Liver (tissue), 3 donors: ENCODE measurements around the gene NYAP1.

Experiments used
- EGR1 ChIP-seq, 2 donors: IDR thresholded peaks; 2 replicates each; pipeline ENCODE4 v1.6.1; 2016 to 2018; ENCODE audit warnings: antibody characterized with exemption in 2 of 2, low read depth in 2 of 2
- FOXA1 ChIP-seq: IDR thresholded peaks from 2 replicates; pipeline ENCODE4 v1.6.1; 2016; ENCODE audit warnings: antibody characterized with exemption
- GABPA ChIP-seq, 2 donors: IDR thresholded peaks in 1 of 2; conservative IDR thresholded peaks in 1 of 2; 2 replicates each; pipeline ENCODE4 v1.6.1; 2016; ENCODE audit warnings: antibody characterized with exemption in 2 of 2, mild to moderate bottlenecking in 1 of 2, moderate library complexity in 1 of 2
- JUND ChIP-seq, 2 donors: IDR thresholded peaks; 2 replicates each; pipeline ENCODE4 v1.6.1; 2016; ENCODE audit warnings: antibody characterized with exemption in 2 of 2
- RAD21 ChIP-seq, 2 donors: IDR thresholded peaks; 2 replicates each; pipeline ENCODE4 v1.6.1; 2016; ENCODE audit warnings: antibody characterized with exemption in 2 of 2, mild to moderate bottlenecking in 2 of 2
- SP1 ChIP-seq: IDR thresholded peaks from 2 replicates; pipeline ENCODE4 v1.6.1; 2018; ENCODE audit warnings: antibody characterized with exemption, mild to moderate bottlenecking
- TAF1 ChIP-seq: conservative IDR thresholded peaks from 2 replicates; pipeline ENCODE4 v1.6.1; 2016; ENCODE audit warnings: antibody characterized with exemption, mild to moderate bottlenecking
- YY1 ChIP-seq: IDR thresholded peaks from 2 replicates; pipeline ENCODE4 v1.6.1; 2016; ENCODE audit warnings: antibody characterized with exemption, mild to moderate bottlenecking
- TF ChIP-seq, protein P1 (sequence below): IDR thresholded peaks from 2 replicates; pipeline ENCODE4 v1.6.1; 2016; ENCODE audit warnings: antibody characterized with exemption, mild to moderate bottlenecking
- TF ChIP-seq, protein P2 (sequence below): IDR thresholded peaks from 2 replicates; pipeline ENCODE4 v1.6.1; 2016; ENCODE audit warnings: antibody characterized with exemption
- TF ChIP-seq, protein P3 (sequence below): fragments of 150-350 bp; IDR thresholded peaks from 2 replicates; pipeline ENCODE4 v1.5.1; 2017; ENCODE audit warnings: improper control_type of control experiment, low read depth, low read length; ENCODE audit not compliant: missing input control
- TF ChIP-seq, protein P4 (sequence below): IDR thresholded peaks from 2 replicates; pipeline ENCODE4 v1.6.1; 2016; ENCODE audit warnings: antibody characterized with exemption
- donor health status: healthy.
- donor health status: healthy.

DNA sequence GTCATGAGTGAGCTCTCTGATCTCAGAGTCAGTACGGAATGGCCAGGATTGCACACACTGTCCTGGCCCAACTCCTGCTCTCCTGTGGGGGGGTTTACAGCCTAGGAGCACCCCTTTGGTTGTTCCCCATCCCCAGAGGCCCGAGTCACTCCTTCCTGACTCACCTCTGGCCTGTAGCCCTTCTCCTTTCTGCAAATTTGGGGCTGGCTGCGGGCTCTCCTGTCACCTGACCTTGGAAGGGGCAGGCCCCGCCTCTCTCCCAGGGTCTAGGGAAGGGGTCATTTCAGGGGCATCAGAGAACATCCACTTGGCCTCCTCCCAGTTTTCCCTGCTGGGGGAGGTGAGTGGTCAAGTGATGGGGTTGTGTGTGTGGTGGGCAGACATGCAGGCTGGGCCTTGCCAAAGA, 1.7 kb downstream of the NYAP1 start:
- TF ChIP-seq, protein P1, sequence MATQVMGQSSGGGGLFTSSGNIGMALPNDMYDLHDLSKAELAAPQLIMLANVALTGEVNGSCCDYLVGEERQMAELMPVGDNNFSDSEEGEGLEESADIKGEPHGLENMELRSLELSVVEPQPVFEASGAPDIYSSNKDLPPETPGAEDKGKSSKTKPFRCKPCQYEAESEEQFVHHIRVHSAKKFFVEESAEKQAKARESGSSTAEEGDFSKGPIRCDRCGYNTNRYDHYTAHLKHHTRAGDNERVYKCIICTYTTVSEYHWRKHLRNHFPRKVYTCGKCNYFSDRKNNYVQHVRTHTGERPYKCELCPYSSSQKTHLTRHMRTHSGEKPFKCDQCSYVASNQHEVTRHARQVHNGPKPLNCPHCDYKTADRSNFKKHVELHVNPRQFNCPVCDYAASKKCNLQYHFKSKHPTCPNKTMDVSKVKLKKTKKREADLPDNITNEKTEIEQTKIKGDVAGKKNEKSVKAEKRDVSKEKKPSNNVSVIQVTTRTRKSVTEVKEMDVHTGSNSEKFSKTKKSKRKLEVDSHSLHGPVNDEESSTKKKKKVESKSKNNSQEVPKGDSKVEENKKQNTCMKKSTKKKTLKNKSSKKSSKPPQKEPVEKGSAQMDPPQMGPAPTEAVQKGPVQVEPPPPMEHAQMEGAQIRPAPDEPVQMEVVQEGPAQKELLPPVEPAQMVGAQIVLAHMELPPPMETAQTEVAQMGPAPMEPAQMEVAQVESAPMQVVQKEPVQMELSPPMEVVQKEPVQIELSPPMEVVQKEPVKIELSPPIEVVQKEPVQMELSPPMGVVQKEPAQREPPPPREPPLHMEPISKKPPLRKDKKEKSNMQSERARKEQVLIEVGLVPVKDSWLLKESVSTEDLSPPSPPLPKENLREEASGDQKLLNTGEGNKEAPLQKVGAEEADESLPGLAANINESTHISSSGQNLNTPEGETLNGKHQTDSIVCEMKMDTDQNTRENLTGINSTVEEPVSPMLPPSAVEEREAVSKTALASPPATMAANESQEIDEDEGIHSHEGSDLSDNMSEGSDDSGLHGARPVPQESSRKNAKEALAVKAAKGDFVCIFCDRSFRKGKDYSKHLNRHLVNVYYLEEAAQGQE: no peak
- TF ChIP-seq, protein P2, sequence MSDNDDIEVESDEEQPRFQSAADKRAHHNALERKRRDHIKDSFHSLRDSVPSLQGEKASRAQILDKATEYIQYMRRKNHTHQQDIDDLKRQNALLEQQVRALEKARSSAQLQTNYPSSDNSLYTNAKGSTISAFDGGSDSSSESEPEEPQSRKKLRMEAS: no peak
- TF ChIP-seq, protein P3, sequence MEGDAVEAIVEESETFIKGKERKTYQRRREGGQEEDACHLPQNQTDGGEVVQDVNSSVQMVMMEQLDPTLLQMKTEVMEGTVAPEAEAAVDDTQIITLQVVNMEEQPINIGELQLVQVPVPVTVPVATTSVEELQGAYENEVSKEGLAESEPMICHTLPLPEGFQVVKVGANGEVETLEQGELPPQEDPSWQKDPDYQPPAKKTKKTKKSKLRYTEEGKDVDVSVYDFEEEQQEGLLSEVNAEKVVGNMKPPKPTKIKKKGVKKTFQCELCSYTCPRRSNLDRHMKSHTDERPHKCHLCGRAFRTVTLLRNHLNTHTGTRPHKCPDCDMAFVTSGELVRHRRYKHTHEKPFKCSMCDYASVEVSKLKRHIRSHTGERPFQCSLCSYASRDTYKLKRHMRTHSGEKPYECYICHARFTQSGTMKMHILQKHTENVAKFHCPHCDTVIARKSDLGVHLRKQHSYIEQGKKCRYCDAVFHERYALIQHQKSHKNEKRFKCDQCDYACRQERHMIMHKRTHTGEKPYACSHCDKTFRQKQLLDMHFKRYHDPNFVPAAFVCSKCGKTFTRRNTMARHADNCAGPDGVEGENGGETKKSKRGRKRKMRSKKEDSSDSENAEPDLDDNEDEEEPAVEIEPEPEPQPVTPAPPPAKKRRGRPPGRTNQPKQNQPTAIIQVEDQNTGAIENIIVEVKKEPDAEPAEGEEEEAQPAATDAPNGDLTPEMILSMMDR: no peak
- TF ChIP-seq, protein P4, sequence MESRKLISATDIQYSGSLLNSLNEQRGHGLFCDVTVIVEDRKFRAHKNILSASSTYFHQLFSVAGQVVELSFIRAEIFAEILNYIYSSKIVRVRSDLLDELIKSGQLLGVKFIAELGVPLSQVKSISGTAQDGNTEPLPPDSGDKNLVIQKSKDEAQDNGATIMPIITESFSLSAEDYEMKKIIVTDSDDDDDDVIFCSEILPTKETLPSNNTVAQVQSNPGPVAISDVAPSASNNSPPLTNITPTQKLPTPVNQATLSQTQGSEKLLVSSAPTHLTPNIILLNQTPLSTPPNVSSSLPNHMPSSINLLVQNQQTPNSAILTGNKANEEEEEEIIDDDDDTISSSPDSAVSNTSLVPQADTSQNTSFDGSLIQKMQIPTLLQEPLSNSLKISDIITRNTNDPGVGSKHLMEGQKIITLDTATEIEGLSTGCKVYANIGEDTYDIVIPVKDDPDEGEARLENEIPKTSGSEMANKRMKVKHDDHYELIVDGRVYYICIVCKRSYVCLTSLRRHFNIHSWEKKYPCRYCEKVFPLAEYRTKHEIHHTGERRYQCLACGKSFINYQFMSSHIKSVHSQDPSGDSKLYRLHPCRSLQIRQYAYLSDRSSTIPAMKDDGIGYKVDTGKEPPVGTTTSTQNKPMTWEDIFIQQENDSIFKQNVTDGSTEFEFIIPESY: no peak
- TF ChIP-seq TAF1: no peak
- TF ChIP-seq YY1: no peak
- TF ChIP-seq RAD21 (IDR thresholded peaks at IDR 0.05): no peak
- no peak for TF ChIP-seq GABPA (IDR thresholded peaks at IDR 0.05 in 1 of 2, conservative IDR thresholded peaks at IDR 0.05 in 1 of 2)
- TF ChIP-seq SP1: no peak
- no peak for TF ChIP-seq JUND (IDR thresholded peaks at IDR 0.05)
- no peak for TF ChIP-seq EGR1 (IDR thresholded peaks at IDR 0.05; ENCODE audit: low read depth in 2 of 2)
- no peak for TF ChIP-seq FOXA1
